NAMALWA (cell line): Measurements from ENCODE around the gene CDK16.
"Not testable (repeated sequence)": the region's sequence is repeated elsewhere in the genome, so short reads cannot be mapped to it uniquely, and the experiment has no call there.

ENCODE experiments used
- DNase-seq: peaks from one replicate; pipeline ENCODE4 v3.0.0-alpha.2; 2015; ENCODE audit warnings: low spot score

The CDK16 gene

GRCh38 chrX:47250017-47250347, 31.5 kb downstream of the CDK16 start:
- no peak for DNase-seq

GRCh38 chrX:47257620-47258019, 39.1 kb downstream of the CDK16 start:
- DNase-seq: not testable (repeated sequence)

- no peak for DNase-seq
These were observed 46.1 kb downstream of the CDK16 start for GRCh38 chrX:47264483-47265173.

- DNase-seq: no peak
These were observed 48.2 kb downstream of the CDK16 start for GRCh38 chrX:47266643-47267042.

GRCh38 chrX:47272013-47272408, 53.5 kb downstream of the CDK16 start:
- DNase-seq: no peak

GRCh38 chrX:47273011-47273730, 54.7 kb downstream of the CDK16 start:
- DNase-seq: no peak

- DNase-seq: no peak
These were observed 60.2 kb downstream of the CDK16 start for GRCh38 chrX:47278691-47279090.
